Measurements from ENCODE around the gene ETNK2. TPM values are rescaled to one million over a fixed set of nuclear protein-coding genes. Genes with fewer than 3 reads are reported as not detected.
A peak's percentile ranks its signal among the peaks of the same experiment; 100 is the strongest.

ETNK2 gene
- total and polyA plus RNA-seq, 2 experiments from 2014 or later: 7.6 to 26.2 TPM

GRCh38 chr1:204123376-204123775, 28.5 kb downstream of the ETNK2 start:
- Histone ChIP-seq H2AFZ (no peak overlapping the region), H3K4me1 (ENCODE audit: insufficient read depth) (peaks cover 11% of the 10 kb centered on the region; the same call in 1 of the 2 replicates), H4K20me1 (replicated peaks; ENCODE audit: insufficient read depth) (peaks cover 20% of the 10 kb centered on the region), H3K79me2 (replicated peaks; ENCODE audit: insufficient read depth) (no peaks in the 10 kb centered on the region), H3K27ac (ENCODE audit: low read depth) (peak overlapping the region; percentile 55; the same call in 1 of the 2 replicates), H3K4me3 (no peak overlapping the region), H3K36me3 (ENCODE audit: insufficient read depth) (peaks cover 40% of the 10 kb centered on the region), H3K9me2 (ENCODE audit: insufficient read depth) (no peaks in the 10 kb centered on the region), H3K27me3 (ENCODE audit: insufficient read depth) (no peaks in the 10 kb centered on the region), H3K4me2 (no peak overlapping the region), H3F3A (replicated peaks; ENCODE audit: low read depth) (0 out of 2 replicates have a peak, but pooled peaks cover 25% of the 10 kb centered on the region)
- TF ChIP-seq ZNF462 (CRISPR knock-in tag; IDR thresholded peaks at IDR 0.05) (no peak), CREB1 (CRISPR knock-in tag; IDR thresholded peaks at IDR 0.05; ENCODE audit: low read depth) (no peak), CTCF (conservative IDR thresholded peaks at IDR 0.05; ENCODE audit: low read depth in 2 of 2) (peak; percentile 66 to 82)
- H3K4me1 Mint-ChIP-seq: peaks cover 29% of the 10 kb centered on the region
- ATAC-seq (peak; percentile 80), DNase-seq (ENCODE audit: low spot score) (peak; percentile 69)
- no peak overlapping the region for H3K4me3 Mint-ChIP-seq
- H3K27me3 Mint-ChIP-seq (ENCODE audit: insufficient read depth, low read depth, poor library complexity): peaks cover 15% of the 10 kb centered on the region
- H3K27ac Mint-ChIP-seq: peak overlapping the region; percentile 89
- H3K9me3 Mint-ChIP-seq: no peaks in the 10 kb centered on the region
- peaks cover 85% of the 10 kb centered on the region for H3K36me3 Mint-ChIP-seq (ENCODE audit: low read depth)
